ENCODE measurements around the gene TMEM131L.

DNA sequence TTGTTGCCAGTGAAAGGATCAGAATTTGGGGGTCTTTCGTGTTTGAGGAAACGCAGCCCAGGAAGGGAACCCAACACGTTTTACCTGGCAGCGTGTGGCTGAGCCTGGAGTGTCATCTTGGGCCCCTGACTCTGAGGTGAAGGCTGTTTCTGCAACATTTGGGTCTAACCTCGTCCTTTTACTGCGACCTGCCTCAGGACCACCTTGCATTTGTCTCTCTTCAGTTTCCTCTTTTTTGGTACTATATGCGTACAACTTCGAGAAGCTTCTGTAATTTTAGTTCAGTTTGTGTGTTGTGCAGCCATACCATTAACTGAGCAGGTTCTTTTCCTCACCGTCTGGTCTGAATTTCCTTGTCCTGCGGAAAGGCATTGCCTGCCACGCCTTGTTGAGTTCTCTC, 61.5 kb downstream of the TMEM131L start:
- TF ChIP-seq, protein P1, sequence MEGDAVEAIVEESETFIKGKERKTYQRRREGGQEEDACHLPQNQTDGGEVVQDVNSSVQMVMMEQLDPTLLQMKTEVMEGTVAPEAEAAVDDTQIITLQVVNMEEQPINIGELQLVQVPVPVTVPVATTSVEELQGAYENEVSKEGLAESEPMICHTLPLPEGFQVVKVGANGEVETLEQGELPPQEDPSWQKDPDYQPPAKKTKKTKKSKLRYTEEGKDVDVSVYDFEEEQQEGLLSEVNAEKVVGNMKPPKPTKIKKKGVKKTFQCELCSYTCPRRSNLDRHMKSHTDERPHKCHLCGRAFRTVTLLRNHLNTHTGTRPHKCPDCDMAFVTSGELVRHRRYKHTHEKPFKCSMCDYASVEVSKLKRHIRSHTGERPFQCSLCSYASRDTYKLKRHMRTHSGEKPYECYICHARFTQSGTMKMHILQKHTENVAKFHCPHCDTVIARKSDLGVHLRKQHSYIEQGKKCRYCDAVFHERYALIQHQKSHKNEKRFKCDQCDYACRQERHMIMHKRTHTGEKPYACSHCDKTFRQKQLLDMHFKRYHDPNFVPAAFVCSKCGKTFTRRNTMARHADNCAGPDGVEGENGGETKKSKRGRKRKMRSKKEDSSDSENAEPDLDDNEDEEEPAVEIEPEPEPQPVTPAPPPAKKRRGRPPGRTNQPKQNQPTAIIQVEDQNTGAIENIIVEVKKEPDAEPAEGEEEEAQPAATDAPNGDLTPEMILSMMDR (IDR thresholded peaks at IDR 0.05; ENCODE audit: low read depth, low read length) = no peak
- no peak for TF ChIP-seq EZH2phosphoT487 (IDR thresholded peaks at IDR 0.05; ENCODE audit: low read depth)
